SK-N-SH (cell line): ENCODE data around the gene KCNK16. TPM values are rescaled to one million over a fixed set of nuclear protein-coding genes. Genes with fewer than 3 reads are reported as not detected.

Source experiments
- CTCF ChIA-PET: fragments of 300-600, 350-600 bp; formaldehyde crosslinking; extraction: SDS; loops from one replicate; lab custom pipeline; 2021; lab: Yijun Ruan, JAX
- POLR2A ChIA-PET: fragments of 350-600 bp; sonication (Branson Sonifier 250); formaldehyde crosslinking; extraction: SDS; loops from one replicate; lab custom pipeline; 2020; ENCODE audit warnings: antibody characterized with exemption, inconsistent platforms; lab: Yijun Ruan, JAX
- DNase-seq: peaks from one replicate; pipeline ENCODE4 v3.0.0; 2012
- H2AFZ ChIP-seq: fragments of 200-600 bp; sonication (generic); 2 replicates; pipeline ENCODE4 v1.8.1; 2016; ENCODE audit warnings: antibody characterized with exemption, mild to moderate bottlenecking, low read depth
- H3F3A ChIP-seq: fragments of 200-600 bp; sonication (generic); replicated peaks from 2 replicates; pipeline ENCODE3; 2016; ENCODE audit warnings: antibody characterized with exemption, mild to moderate bottlenecking; ENCODE audit not compliant: insufficient read depth
- H3K27ac ChIP-seq, 2 experiments: fragments of 200-500 bp in 1 of 2; fragments of 200-600 bp in 1 of 2; sonication (Bioruptor generic) in 1 of 2; sonication (generic), shearing (Covaris generic) in 1 of 2; 2 replicates each; pipeline versions ENCODE4 v1.5.1 to v1.6.1; 2014 to 2016; ENCODE audit warnings: low read depth in 2 of 2, inconsistent platforms in 1 of 2, low read length in 1 of 2, mild to moderate bottlenecking in 1 of 2, mixed read lengths in 1 of 2
- H3K27me3 ChIP-seq: fragments of 200-600 bp; sonication (generic), shearing (Covaris generic); 2 replicates; pipeline ENCODE4 v1.6.1; 2016; ENCODE audit warnings: mixed run types; ENCODE audit not compliant: insufficient read depth
- H3K36me3 ChIP-seq, 2 experiments: fragments of 200-500 bp in 1 of 2; fragments of 200-600 bp in 1 of 2; sonication (Bioruptor generic) in 1 of 2; sonication (generic) in 1 of 2; replicated peaks in 1 of 2; 2 replicates each; pipeline versions ENCODE3 to v1.5.1; 2014 to 2016; ENCODE audit warnings: low read length in 1 of 2, mild to moderate bottlenecking in 1 of 2; ENCODE audit not compliant: insufficient read depth in 2 of 2, control insufficient read depth in 1 of 2
- H3K4me1 ChIP-seq, 2 experiments: fragments of 200-500 bp in 1 of 2; fragments of 200-600 bp in 1 of 2; sonication (Bioruptor generic) in 1 of 2; sonication (generic), shearing (Covaris generic) in 1 of 2; 2 replicates each; pipeline versions ENCODE4 v1.5.1 to v1.6.1; 2014 to 2016; ENCODE audit warnings: low read depth in 1 of 2, low read length in 1 of 2, mixed run types in 1 of 2; ENCODE audit not compliant: insufficient read depth in 2 of 2, control insufficient read depth in 1 of 2
- H3K4me2 ChIP-seq: fragments of 200-600 bp; sonication (generic), shearing (Covaris generic); 2 replicates; pipeline ENCODE4 v1.6.1; 2017; ENCODE audit warnings: mixed run types
- H3K4me3 ChIP-seq, 2 experiments: fragments of 200-500 bp in 1 of 2; fragments of 200-600 bp in 1 of 2; sonication (Bioruptor generic) in 1 of 2; sonication (generic), shearing (Covaris generic) in 1 of 2; 2 replicates each; pipeline versions ENCODE4 v1.5.1 to v1.8.1; 2014 to 2016; ENCODE audit warnings: low read depth in 2 of 2, inconsistent platforms in 1 of 2, low read length in 1 of 2, mild to moderate bottlenecking in 1 of 2, mixed read lengths in 1 of 2, moderate library complexity in 1 of 2
- H3K79me2 ChIP-seq: fragments of 200-600 bp; sonication (generic); 2 replicates; pipeline ENCODE4 v1.8.1; 2017; ENCODE audit warnings: mild to moderate bottlenecking; ENCODE audit not compliant: insufficient read depth
- H3K9ac ChIP-seq: fragments of 200-600 bp; sonication (generic); 2 replicates; pipeline ENCODE4 v1.6.1; 2017; ENCODE audit warnings: mixed run types
- H3K9me2 ChIP-seq: fragments of 200-600 bp; sonication (generic); 2 replicates; pipeline ENCODE4 v1.6.1; 2017; ENCODE audit warnings: mixed run types
- H3K9me3 ChIP-seq: fragments of 200-600 bp; sonication (generic); 2 replicates; pipeline ENCODE4 v1.6.1; 2017; ENCODE audit warnings: mixed run types, mild to moderate bottlenecking, moderate library complexity
- H4K20me1 ChIP-seq: fragments of 200-600 bp; sonication (generic); 2 replicates; pipeline ENCODE4 v1.6.1; 2017; ENCODE audit warnings: mild to moderate bottlenecking, mixed run types; ENCODE audit not compliant: insufficient read depth
- EP300 ChIP-seq, 2 experiments: IDR thresholded peaks; 2 replicates each; pipeline versions ENCODE4 v1.4.0 to v1.6.1; 2012; ENCODE audit warnings: borderline replicate concordance in 1 of 2, low read depth in 1 of 2, low read length in 1 of 2
- FOXM1 ChIP-seq: IDR thresholded peaks from 2 replicates; pipeline ENCODE4 v1.4.0; 2012; ENCODE audit warnings: low read depth, mild to moderate bottlenecking
- GABPA ChIP-seq: IDR thresholded peaks from 2 replicates; pipeline ENCODE4 v1.4.0; 2012; ENCODE audit warnings: low read depth, mild to moderate bottlenecking
- JUND ChIP-seq: IDR thresholded peaks from 2 replicates; pipeline ENCODE4 v1.4.0; 2012
- MXI1 ChIP-seq: IDR thresholded peaks from 2 replicates; pipeline ENCODE4 v1.6.1; 2012; ENCODE audit warnings: mild to moderate bottlenecking, low read depth, low read length, improper control_type of control experiment
- NFIC ChIP-seq: IDR thresholded peaks from 2 replicates; pipeline ENCODE4 v1.4.0; 2012; ENCODE audit warnings: borderline replicate concordance
- NRF1 ChIP-seq: IDR thresholded peaks from 2 replicates; pipeline ENCODE4 v1.6.1; 2012; ENCODE audit warnings: low read depth, mild to moderate bottlenecking, low read length
- POLR2AphosphoS5 ChIP-seq: IDR thresholded peaks from 2 replicates; pipeline ENCODE4 v1.6.1; 2012; ENCODE audit warnings: low read depth, low read length
- RXRA ChIP-seq: IDR thresholded peaks from 2 replicates; pipeline ENCODE4 v1.4.0; 2012; ENCODE audit warnings: low read depth, mild to moderate bottlenecking, borderline replicate concordance
- SIN3A ChIP-seq: IDR thresholded peaks from 2 replicates; pipeline ENCODE4 v1.6.1; 2012; ENCODE audit warnings: low read depth, mild to moderate bottlenecking, low read length, moderate library complexity, borderline replicate concordance
- TEAD4 ChIP-seq: IDR thresholded peaks from 2 replicates; pipeline ENCODE4 v1.4.0; 2012; ENCODE audit warnings: mild to moderate bottlenecking, borderline replicate concordance; ENCODE audit not compliant: insufficient read depth
- WGBS: methylation state at CpG from one replicate; pipeline ENCODE4 v1.1.6; 2017; ENCODE audit warnings: low lambda C conversion rate; 5-methylcytosine and 5-hydroxymethylcytosine counted together
- polyA plus RNA-seq, 3 experiments: library from polyadenylated mRNA; depleted of rRNA; stranded (reverse); fragments of >200 nt; gene quantifications; 2 replicates each; pipeline ENCODE4 v1.2.3, GENCODE V29; 2012
- TF ChIP-seq, protein P1 (sequence below): IDR thresholded peaks from 2 replicates; pipeline ENCODE4; 2012
- TF ChIP-seq, protein P2 (sequence below): IDR thresholded peaks from 2 replicates; pipeline ENCODE4 v1.4.0; 2012; ENCODE audit warnings: low read depth, borderline replicate concordance
- TF ChIP-seq, protein P3 (sequence below): IDR thresholded peaks from 2 replicates; pipeline ENCODE4 v1.4.0; 2012; ENCODE audit warnings: low read depth
- TF ChIP-seq, protein P4 (sequence below): IDR thresholded peaks from 2 replicates; pipeline ENCODE4 v1.4.0; 2012; ENCODE audit warnings: low read depth, borderline replicate concordance
- TF ChIP-seq, protein P5 (sequence below): IDR thresholded peaks from 2 replicates; pipeline ENCODE4 v1.6.1; 2012; ENCODE audit warnings: mild to moderate bottlenecking, low read depth, low read length, moderate library complexity
- TF ChIP-seq, protein P6 (sequence below): fragments of 150-350 bp; IDR thresholded peaks from 2 replicates; pipeline ENCODE4 v1.6.1; 2016; ENCODE audit warnings: mild to moderate bottlenecking, low read depth, low read length

The KCNK16 gene
- polyA plus RNA-seq, 1 of the 3 experiments (the other 2 are of a cell fraction) = not detected

DNA sequence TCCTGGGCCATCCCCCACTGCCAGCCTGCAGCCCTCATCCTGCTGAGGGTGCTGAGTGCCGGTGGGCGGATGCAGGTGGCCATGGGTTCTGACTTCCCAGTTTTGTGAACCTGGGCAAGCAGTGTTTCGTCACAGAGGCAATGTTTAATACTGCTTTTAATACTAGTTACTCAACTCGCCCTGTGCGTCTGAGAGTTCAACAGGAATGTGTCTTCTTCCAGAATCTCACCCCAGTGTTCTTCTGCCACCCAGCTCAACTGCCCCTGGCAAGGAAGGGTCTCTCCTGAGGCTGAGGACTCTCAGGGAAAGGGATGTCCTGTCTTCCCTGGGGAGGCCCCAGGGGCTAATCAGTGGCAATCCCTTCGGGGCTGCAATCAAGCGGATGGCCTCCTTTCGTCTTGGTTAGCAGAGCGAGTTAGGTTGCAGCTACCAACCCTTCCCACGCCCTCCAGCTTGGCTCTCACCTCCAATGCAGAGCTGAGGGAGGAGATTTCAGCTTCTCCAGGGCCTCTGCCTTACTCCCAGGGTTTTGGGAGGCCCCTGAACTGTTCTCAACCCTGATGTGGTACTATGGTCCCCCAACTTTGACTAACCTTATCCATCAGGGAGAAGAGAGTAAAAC is 2.0 kb downstream of the KCNK16 start:
- Histone ChIP-seq H3F3A (no peaks in the 10 kb centered on the region), H3K9ac (no peak overlapping the region), H2AFZ (no peak overlapping the region), H3K36me3 (no peaks in the 10 kb centered on the region), H4K20me1 (no peaks in the 10 kb centered on the region), H3K27me3 (no peaks in the 10 kb centered on the region), H3K27ac (no peak overlapping the region), H3K9me3 (no peaks in the 10 kb centered on the region), H3K9me2 (no peaks in the 10 kb centered on the region), H3K4me2 (no peak overlapping the region), H3K4me1 (no peaks in the 10 kb centered on the region; a peak in 1 of 4 replicates), H3K79me2 (no peaks in the 10 kb centered on the region), H3K4me3 (no peak overlapping the region)
- WGBS = 38% methylated on average over 5 of the region's 10 CpGs
- ChIA-PET CTCF (interaction anchor here (1.8 to 3.8 kb wide), 2 partner anchors 10 to 154 kb away, joined by 4 to 20 read pairs; no protein-coding TSS in a partner anchor), POLR2A (no interaction called here)
- TF ChIP-seq RXRA = no peak
- no peak for TF ChIP-seq GABPA
- no peak for TF ChIP-seq EP300 (IDR thresholded peaks at IDR 0.05; ENCODE audit: borderline replicate concordance in 1 of 2, low read depth in 1 of 2, low read length in 1 of 2)
- TF ChIP-seq TEAD4 = no peak
- TF ChIP-seq, protein P1, sequence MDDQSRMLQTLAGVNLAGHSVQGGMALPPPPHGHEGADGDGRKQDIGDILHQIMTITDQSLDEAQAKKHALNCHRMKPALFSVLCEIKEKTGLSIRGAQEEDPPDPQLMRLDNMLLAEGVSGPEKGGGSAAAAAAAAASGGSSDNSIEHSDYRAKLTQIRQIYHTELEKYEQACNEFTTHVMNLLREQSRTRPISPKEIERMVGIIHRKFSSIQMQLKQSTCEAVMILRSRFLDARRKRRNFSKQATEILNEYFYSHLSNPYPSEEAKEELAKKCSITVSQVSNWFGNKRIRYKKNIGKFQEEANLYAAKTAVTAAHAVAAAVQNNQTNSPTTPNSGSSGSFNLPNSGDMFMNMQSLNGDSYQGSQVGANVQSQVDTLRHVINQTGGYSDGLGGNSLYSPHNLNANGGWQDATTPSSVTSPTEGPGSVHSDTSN = no peak
- no peak for TF ChIP-seq POLR2AphosphoS5
- TF ChIP-seq, protein P2, sequence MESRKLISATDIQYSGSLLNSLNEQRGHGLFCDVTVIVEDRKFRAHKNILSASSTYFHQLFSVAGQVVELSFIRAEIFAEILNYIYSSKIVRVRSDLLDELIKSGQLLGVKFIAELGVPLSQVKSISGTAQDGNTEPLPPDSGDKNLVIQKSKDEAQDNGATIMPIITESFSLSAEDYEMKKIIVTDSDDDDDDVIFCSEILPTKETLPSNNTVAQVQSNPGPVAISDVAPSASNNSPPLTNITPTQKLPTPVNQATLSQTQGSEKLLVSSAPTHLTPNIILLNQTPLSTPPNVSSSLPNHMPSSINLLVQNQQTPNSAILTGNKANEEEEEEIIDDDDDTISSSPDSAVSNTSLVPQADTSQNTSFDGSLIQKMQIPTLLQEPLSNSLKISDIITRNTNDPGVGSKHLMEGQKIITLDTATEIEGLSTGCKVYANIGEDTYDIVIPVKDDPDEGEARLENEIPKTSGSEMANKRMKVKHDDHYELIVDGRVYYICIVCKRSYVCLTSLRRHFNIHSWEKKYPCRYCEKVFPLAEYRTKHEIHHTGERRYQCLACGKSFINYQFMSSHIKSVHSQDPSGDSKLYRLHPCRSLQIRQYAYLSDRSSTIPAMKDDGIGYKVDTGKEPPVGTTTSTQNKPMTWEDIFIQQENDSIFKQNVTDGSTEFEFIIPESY = no peak
- TF ChIP-seq NFIC = no peak
- TF ChIP-seq SIN3A = no peak
- TF ChIP-seq, protein P3, sequence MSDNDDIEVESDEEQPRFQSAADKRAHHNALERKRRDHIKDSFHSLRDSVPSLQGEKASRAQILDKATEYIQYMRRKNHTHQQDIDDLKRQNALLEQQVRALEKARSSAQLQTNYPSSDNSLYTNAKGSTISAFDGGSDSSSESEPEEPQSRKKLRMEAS = no peak
- no peak for TF ChIP-seq JUND
- TF ChIP-seq, protein P4, sequence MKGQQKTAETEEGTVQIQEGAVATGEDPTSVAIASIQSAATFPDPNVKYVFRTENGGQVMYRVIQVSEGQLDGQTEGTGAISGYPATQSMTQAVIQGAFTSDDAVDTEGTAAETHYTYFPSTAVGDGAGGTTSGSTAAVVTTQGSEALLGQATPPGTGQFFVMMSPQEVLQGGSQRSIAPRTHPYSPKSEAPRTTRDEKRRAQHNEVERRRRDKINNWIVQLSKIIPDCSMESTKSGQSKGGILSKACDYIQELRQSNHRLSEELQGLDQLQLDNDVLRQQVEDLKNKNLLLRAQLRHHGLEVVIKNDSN = no peak
- no peak for TF ChIP-seq MXI1
- no peak for TF ChIP-seq NRF1
- TF ChIP-seq, protein P5, sequence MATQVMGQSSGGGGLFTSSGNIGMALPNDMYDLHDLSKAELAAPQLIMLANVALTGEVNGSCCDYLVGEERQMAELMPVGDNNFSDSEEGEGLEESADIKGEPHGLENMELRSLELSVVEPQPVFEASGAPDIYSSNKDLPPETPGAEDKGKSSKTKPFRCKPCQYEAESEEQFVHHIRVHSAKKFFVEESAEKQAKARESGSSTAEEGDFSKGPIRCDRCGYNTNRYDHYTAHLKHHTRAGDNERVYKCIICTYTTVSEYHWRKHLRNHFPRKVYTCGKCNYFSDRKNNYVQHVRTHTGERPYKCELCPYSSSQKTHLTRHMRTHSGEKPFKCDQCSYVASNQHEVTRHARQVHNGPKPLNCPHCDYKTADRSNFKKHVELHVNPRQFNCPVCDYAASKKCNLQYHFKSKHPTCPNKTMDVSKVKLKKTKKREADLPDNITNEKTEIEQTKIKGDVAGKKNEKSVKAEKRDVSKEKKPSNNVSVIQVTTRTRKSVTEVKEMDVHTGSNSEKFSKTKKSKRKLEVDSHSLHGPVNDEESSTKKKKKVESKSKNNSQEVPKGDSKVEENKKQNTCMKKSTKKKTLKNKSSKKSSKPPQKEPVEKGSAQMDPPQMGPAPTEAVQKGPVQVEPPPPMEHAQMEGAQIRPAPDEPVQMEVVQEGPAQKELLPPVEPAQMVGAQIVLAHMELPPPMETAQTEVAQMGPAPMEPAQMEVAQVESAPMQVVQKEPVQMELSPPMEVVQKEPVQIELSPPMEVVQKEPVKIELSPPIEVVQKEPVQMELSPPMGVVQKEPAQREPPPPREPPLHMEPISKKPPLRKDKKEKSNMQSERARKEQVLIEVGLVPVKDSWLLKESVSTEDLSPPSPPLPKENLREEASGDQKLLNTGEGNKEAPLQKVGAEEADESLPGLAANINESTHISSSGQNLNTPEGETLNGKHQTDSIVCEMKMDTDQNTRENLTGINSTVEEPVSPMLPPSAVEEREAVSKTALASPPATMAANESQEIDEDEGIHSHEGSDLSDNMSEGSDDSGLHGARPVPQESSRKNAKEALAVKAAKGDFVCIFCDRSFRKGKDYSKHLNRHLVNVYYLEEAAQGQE = no peak
- TF ChIP-seq, protein P6, sequence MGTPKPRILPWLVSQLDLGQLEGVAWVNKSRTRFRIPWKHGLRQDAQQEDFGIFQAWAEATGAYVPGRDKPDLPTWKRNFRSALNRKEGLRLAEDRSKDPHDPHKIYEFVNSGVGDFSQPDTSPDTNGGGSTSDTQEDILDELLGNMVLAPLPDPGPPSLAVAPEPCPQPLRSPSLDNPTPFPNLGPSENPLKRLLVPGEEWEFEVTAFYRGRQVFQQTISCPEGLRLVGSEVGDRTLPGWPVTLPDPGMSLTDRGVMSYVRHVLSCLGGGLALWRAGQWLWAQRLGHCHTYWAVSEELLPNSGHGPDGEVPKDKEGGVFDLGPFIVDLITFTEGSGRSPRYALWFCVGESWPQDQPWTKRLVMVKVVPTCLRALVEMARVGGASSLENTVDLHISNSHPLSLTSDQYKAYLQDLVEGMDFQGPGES = no peak
- no peak for TF ChIP-seq FOXM1
- DNase-seq = no peak
